SK-N-SH treated with all-trans-retinoic acid at 6 μM for 48 hours (cell line): ENCODE results near the gene ITPR2.

Experiments used
- ATAC-seq: fragments of 200-7000 bp; cut with Tn5 transposase; 3 replicates; pipeline ENCODE4 v1.9.1; 2020; ENCODE audit warnings: mild to moderate bottlenecking, moderate library complexity
- ARNTL ChIP-seq: fragments of 450-650 bp; formaldehyde crosslinking; IDR thresholded peaks from 2 replicates; pipeline ENCODE4 v1.5.0; 2020; ENCODE audit warnings: low read depth, mild to moderate bottlenecking, moderate library complexity, borderline replicate concordance
- BACH2 ChIP-seq: fragments of 250-450 bp; sonication (Bioruptor Pico); IDR thresholded peaks from 2 replicates; pipeline ENCODE4 v1.9.0; 2021; ENCODE audit warnings: mild to moderate bottlenecking, borderline replicate concordance
- CSDC2 ChIP-seq: fragments of 250-450 bp; sonication (Bioruptor Pico); IDR thresholded peaks from 2 replicates; pipeline ENCODE4 v1.5.0; 2020; ENCODE audit warnings: mild to moderate bottlenecking, moderate library complexity
- ESRRG ChIP-seq: fragments of 250-450 bp; sonication (Bioruptor Pico); IDR thresholded peaks from 2 replicates; pipeline ENCODE4 v1.6.1; 2021; ENCODE audit warnings: mild to moderate bottlenecking
- GLIS3 ChIP-seq: fragments of 250-450 bp; sonication (Bioruptor Pico); IDR thresholded peaks from 2 replicates; pipeline ENCODE4 v1.5.0; 2020; ENCODE audit warnings: mild to moderate bottlenecking, moderate library complexity
- ISL1 ChIP-seq: fragments of 250-450 bp; sonication (Bioruptor Pico); IDR thresholded peaks from 2 replicates; pipeline ENCODE4 v2.1.2; 2022; ENCODE audit warnings: mild to moderate bottlenecking, moderate library complexity
- PPARA ChIP-seq: fragments of 250-450 bp; sonication (Bioruptor Pico); IDR thresholded peaks from 2 replicates; pipeline ENCODE4 v1.5.0; 2020; ENCODE audit warnings: mild to moderate bottlenecking, borderline replicate concordance
- RARB ChIP-seq: fragments of 250-450 bp; sonication (Bioruptor Pico); IDR thresholded peaks from 2 replicates; pipeline ENCODE4 v1.8.0; 2021; ENCODE audit warnings: mild to moderate bottlenecking, moderate library complexity
- SNAI2 ChIP-seq: fragments of 250-450 bp; sonication (Bioruptor Pico); IDR thresholded peaks from 2 replicates; pipeline ENCODE4 v1.5.0; 2020; ENCODE audit warnings: mild to moderate bottlenecking, moderate library complexity
- TCF4 ChIP-seq: fragments of 250-450 bp; sonication (Bioruptor Pico); IDR thresholded peaks from 2 replicates; pipeline ENCODE4 v1.8.0; 2021; ENCODE audit warnings: mild to moderate bottlenecking, moderate library complexity, borderline replicate concordance
- TOX ChIP-seq: fragments of 250-450 bp; sonication (Bioruptor Pico); IDR thresholded peaks from 2 replicates; pipeline ENCODE4 v1.8.0; 2021; ENCODE audit warnings: mild to moderate bottlenecking, moderate library complexity, borderline replicate concordance
- ZC3H10 ChIP-seq: fragments of 250-450 bp; sonication (Bioruptor Pico); IDR thresholded peaks from 2 replicates; pipeline ENCODE4 v1.5.1; 2021; ENCODE audit warnings: mild to moderate bottlenecking, moderate library complexity
- ZFP3 ChIP-seq: fragments of 250-450 bp; sonication (Bioruptor Pico); IDR thresholded peaks from 2 replicates; pipeline ENCODE4 v1.5.0; 2020; ENCODE audit warnings: mild to moderate bottlenecking, moderate library complexity
- ZFP30 ChIP-seq: fragments of 450-650 bp; formaldehyde crosslinking; IDR thresholded peaks from 2 replicates; pipeline ENCODE4 v1.5.0; 2022; ENCODE audit warnings: mild to moderate bottlenecking, moderate library complexity
- ZNF565 ChIP-seq: fragments of 450-650 bp; formaldehyde crosslinking; conservative IDR thresholded peaks from 2 replicates; pipeline ENCODE4 v1.5.0; 2020; ENCODE audit warnings: low read depth, mild to moderate bottlenecking, moderate library complexity
- ZNF70 ChIP-seq: fragments of 450-650 bp; formaldehyde crosslinking; IDR thresholded peaks from 2 replicates; pipeline ENCODE4 v1.5.0; 2020; ENCODE audit warnings: mild to moderate bottlenecking, moderate library complexity
- ZNF8 ChIP-seq: fragments of 450-650 bp; formaldehyde crosslinking; IDR thresholded peaks from 2 replicates; pipeline ENCODE4 v1.5.0; 2020; ENCODE audit warnings: mild to moderate bottlenecking, moderate library complexity
- TF ChIP-seq, protein P1 (sequence below): fragments of 250-450 bp; sonication (Bioruptor Pico); IDR thresholded peaks from 2 replicates; pipeline ENCODE4 v1.8.0; 2021; ENCODE audit warnings: low read depth, mild to moderate bottlenecking, moderate library complexity, borderline replicate concordance
- TF ChIP-seq, protein P2 (sequence below): fragments of 250-450 bp; sonication (Bioruptor Pico); IDR thresholded peaks from 2 replicates; pipeline ENCODE4 v1.5.1; 2020; ENCODE audit warnings: low read depth, mild to moderate bottlenecking, moderate library complexity
- TF ChIP-seq, protein P3 (sequence below): fragments of 250-450 bp; sonication (Bioruptor Pico); IDR thresholded peaks from 2 replicates; pipeline ENCODE4 v1.8.0; 2020; ENCODE audit warnings: mild to moderate bottlenecking, moderate library complexity, borderline replicate concordance
- TF ChIP-seq, protein P4 (sequence below): fragments of 250-450 bp; sonication (Bioruptor Pico); IDR thresholded peaks from 2 replicates; pipeline ENCODE4 v1.5.0; 2020; ENCODE audit warnings: mild to moderate bottlenecking, moderate library complexity
- TF ChIP-seq, protein P5 (sequence below): fragments of 250-450 bp; sonication (Bioruptor Pico); IDR thresholded peaks from 2 replicates; pipeline ENCODE4 v1.5.1; 2021; ENCODE audit warnings: mild to moderate bottlenecking, moderate library complexity

ITPR2 gene

DNA sequence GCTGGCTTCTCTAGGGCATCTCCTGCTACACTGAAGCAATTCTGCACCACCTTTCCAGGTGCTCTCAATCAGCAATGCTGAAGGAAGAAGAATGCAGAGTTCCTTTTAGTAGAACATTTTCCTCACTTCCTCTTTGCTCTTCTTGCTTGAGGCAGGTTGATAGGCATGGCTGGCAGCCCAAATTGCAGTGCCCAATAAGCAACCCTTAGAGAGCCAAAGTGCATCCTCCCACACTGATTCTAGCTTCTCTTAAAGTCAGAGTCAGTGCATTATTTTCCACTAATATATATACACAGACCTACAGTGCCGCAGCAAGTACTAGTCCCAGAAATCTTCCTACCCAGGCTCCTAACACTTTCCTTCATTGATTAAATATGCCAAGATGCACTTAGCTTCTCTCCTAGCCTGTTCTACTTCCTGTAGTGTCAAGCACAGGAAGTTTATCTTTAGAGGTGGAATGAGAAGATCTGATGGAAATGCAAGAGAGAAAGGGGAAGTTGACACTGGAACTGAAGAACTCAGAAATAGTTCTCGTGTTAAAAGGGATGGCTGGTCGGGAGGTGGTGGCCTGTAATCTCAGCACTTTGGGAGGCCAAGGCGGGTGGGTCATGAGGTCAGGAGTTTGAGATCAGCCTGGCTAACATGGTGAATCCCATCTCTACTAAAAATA, 504.9 kb downstream of the ITPR2 start:
- TF ChIP-seq ZNF70 (CRISPR knock-in tag) (no peak), ZNF8 (no peak), TOX (CRISPR knock-in tag) (no peak), TCF4 (no peak), ARNTL (CRISPR knock-in tag) (no peak)
- TF ChIP-seq, protein P1, sequence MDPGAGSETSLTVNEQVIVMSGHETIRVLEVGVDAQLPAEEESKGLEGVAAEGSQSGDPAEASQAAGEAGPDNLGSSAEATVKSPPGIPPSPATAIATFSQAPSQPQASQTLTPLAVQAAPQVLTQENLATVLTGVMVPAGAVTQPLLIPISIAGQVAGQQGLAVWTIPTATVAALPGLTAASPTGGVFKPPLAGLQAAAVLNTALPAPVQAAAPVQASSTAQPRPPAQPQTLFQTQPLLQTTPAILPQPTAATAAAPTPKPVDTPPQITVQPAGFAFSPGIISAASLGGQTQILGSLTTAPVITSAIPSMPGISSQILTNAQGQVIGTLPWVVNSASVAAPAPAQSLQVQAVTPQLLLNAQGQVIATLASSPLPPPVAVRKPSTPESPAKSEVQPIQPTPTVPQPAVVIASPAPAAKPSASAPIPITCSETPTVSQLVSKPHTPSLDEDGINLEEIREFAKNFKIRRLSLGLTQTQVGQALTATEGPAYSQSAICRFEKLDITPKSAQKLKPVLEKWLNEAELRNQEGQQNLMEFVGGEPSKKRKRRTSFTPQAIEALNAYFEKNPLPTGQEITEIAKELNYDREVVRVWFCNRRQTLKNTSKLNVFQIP (CRISPR knock-in tag), result no peak
- TF ChIP-seq, all 23 proteins: peak for 0
- no peak for ATAC-seq

DNA sequence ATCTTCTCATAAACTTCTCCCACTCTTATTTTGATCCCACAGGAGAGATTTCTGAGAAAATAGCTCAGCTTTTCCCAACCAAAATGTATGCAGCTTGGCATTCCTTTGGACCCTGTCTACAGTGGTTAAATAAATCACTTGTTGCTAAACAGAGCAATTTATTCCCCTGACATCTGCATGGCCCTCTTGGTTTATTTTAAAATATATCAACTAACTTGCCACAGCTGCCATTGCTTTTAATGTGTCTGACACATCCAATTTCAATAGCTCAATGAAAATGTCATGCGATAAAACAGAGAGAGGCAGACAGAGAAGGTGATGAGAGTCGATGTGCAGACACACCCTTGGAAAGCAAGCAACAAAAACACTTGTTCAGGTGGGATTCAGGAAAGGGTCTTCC, 509.3 kb downstream of the ITPR2 start:
- TF ChIP-seq, protein P1 (CRISPR knock-in tag), result no peak
- TF ChIP-seq ISL1 (CRISPR knock-in tag) (no peak), ZC3H10 (no peak), ARNTL (CRISPR knock-in tag) (no peak), ZNF70 (CRISPR knock-in tag) (no peak), ZNF565 (CRISPR knock-in tag) (no peak), RARB (CRISPR knock-in tag) (no peak), TCF4 (no peak), ESRRG (CRISPR knock-in tag) (no peak), BACH2 (CRISPR knock-in tag) (no peak), GLIS3 (CRISPR knock-in tag) (no peak), TOX (CRISPR knock-in tag) (no peak), PPARA (CRISPR knock-in tag) (no peak), CSDC2 (CRISPR knock-in tag) (no peak), ZFP30 (no peak), SNAI2 (CRISPR knock-in tag) (no peak)
- TF ChIP-seq, protein P2, sequence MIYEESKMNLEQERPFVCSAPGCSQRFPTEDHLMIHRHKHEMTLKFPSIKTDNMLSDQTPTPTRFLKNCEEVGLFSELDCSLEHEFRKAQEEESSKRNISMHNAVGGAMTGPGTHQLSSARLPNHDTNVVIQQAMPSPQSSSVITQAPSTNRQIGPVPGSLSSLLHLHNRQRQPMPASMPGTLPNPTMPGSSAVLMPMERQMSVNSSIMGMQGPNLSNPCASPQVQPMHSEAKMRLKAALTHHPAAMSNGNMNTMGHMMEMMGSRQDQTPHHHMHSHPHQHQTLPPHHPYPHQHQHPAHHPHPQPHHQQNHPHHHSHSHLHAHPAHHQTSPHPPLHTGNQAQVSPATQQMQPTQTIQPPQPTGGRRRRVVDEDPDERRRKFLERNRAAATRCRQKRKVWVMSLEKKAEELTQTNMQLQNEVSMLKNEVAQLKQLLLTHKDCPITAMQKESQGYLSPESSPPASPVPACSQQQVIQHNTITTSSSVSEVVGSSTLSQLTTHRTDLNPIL (CRISPR knock-in tag), result no peak
- TF ChIP-seq, protein P3, sequence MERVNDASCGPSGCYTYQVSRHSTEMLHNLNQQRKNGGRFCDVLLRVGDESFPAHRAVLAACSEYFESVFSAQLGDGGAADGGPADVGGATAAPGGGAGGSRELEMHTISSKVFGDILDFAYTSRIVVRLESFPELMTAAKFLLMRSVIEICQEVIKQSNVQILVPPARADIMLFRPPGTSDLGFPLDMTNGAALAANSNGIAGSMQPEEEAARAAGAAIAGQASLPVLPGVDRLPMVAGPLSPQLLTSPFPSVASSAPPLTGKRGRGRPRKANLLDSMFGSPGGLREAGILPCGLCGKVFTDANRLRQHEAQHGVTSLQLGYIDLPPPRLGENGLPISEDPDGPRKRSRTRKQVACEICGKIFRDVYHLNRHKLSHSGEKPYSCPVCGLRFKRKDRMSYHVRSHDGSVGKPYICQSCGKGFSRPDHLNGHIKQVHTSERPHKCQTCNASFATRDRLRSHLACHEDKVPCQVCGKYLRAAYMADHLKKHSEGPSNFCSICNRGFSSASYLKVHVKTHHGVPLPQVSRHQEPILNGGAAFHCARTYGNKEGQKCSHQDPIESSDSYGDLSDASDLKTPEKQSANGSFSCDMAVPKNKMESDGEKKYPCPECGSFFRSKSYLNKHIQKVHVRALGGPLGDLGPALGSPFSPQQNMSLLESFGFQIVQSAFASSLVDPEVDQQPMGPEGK (CRISPR knock-in tag), result no peak
- TF ChIP-seq, all 23 proteins: peak for 0
- ATAC-seq, result no peak

DNA sequence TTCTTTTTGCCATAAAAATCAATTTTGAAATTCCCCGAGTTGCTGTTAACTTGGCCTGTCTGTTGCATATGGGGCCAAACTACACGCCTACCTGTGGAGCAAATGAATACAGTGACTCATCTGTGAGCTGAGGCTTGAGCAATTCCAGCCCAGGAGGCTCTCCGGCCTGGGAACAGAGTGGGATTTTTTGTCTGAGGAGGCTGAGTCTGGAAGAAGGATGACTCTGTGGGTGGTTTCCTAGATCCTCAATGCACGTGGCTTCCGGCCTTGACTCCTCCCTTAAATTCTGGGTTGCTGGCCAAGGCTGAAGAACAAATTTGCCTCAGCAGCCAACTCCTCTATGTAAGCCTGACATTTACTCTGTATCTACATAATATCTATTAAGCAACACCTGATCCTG, 513.5 kb downstream of the ITPR2 start:
- ATAC-seq, result no peak
- TF ChIP-seq, protein P2 (CRISPR knock-in tag), result no peak
- TF ChIP-seq, protein P4, sequence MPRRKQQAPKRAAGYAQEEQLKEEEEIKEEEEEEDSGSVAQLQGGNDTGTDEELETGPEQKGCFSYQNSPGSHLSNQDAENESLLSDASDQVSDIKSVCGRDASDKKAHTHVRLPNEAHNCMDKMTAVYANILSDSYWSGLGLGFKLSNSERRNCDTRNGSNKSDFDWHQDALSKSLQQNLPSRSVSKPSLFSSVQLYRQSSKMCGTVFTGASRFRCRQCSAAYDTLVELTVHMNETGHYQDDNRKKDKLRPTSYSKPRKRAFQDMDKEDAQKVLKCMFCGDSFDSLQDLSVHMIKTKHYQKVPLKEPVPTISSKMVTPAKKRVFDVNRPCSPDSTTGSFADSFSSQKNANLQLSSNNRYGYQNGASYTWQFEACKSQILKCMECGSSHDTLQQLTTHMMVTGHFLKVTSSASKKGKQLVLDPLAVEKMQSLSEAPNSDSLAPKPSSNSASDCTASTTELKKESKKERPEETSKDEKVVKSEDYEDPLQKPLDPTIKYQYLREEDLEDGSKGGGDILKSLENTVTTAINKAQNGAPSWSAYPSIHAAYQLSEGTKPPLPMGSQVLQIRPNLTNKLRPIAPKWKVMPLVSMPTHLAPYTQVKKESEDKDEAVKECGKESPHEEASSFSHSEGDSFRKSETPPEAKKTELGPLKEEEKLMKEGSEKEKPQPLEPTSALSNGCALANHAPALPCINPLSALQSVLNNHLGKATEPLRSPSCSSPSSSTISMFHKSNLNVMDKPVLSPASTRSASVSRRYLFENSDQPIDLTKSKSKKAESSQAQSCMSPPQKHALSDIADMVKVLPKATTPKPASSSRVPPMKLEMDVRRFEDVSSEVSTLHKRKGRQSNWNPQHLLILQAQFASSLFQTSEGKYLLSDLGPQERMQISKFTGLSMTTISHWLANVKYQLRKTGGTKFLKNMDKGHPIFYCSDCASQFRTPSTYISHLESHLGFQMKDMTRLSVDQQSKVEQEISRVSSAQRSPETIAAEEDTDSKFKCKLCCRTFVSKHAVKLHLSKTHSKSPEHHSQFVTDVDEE (CRISPR knock-in tag), result no peak
- TF ChIP-seq ZNF8, result no peak
- no peak for TF ChIP-seq ZC3H10
- TF ChIP-seq, protein P5, sequence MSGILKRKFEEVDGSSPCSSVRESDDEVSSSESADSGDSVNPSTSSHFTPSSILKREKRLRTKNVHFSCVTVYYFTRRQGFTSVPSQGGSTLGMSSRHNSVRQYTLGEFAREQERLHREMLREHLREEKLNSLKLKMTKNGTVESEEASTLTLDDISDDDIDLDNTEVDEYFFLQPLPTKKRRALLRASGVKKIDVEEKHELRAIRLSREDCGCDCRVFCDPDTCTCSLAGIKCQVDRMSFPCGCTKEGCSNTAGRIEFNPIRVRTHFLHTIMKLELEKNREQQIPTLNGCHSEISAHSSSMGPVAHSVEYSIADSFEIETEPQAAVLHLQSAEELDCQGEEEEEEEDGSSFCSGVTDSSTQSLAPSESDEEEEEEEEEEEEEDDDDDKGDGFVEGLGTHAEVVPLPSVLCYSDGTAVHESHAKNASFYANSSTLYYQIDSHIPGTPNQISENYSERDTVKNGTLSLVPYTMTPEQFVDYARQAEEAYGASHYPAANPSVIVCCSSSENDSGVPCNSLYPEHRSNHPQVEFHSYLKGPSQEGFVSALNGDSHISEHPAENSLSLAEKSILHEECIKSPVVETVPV (CRISPR knock-in tag), result no peak
- no peak for TF ChIP-seq ISL1 (CRISPR knock-in tag)
- no peak for TF ChIP-seq TCF4
- TF ChIP-seq ZFP3 (CRISPR knock-in tag), result no peak
- no peak for TF ChIP-seq RARB (CRISPR knock-in tag)
- no peak for TF ChIP-seq ESRRG (CRISPR knock-in tag)
- TF ChIP-seq PPARA (CRISPR knock-in tag), result no peak
- no peak for TF ChIP-seq TOX (CRISPR knock-in tag)
- no peak for TF ChIP-seq GLIS3 (CRISPR knock-in tag)
- TF ChIP-seq ZNF70 (CRISPR knock-in tag), result no peak
- TF ChIP-seq, protein P1 (CRISPR knock-in tag), result no peak
